GM21717 (cell line): ENCODE measurements around the gene SUMO3.
"Not testable (repeated sequence)": the region's sequence is repeated elsewhere in the genome, so short reads cannot be mapped to it uniquely, and the experiment has no call there.

ENCODE experiments used
- ATAC-seq: cut with Tn5 transposase; IDR thresholded peaks from one replicate; pipeline ENCODE4 v1.9.1; 2021; ENCODE audit warnings: mild to moderate bottlenecking, moderate library complexity; ENCODE audit not compliant: unreplicated experiment

The SUMO3 gene

GRCh38 chr21:44847261-44848056, 29.6 kb upstream of the SUMO3 start:
- ATAC-seq = no peak

DNA sequence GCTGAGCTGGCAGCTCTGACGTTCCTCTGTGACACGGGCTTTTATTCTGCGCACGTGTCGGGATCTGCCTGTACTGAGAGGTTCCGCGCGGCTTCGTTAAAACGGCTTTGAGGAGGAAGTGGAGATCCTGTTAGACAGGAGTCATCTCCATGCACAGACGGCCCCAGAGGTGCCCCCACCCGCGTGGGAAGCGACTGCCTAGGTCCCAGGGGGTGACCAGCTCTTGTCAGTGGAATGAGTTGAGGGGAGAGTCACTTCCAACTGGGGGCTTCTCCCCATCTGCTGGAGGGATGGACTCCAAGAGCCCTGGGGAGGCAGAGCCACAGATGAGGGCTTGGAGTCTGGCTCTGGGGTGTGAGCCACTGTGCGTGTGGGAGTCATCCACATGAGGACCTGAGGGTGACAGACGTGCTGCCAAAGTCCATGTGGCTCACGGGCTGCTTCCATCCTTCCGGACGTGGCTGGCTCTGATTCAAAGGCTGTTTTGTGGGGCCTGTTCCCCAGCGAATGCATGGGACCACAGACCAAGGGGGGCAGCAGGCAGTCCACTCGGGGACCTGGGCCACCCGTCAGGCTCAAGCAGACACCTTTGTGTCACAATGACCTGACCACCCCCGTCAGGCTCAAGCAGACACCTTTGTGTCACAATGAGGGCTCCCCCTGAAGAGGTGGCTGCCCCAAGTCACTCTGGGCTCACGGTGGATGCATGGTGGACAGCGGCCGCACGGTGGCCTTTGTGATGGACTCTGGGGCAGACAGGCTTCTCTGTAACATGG, 28.8 kb upstream of the SUMO3 start:
- ATAC-seq = no peak

DNA sequence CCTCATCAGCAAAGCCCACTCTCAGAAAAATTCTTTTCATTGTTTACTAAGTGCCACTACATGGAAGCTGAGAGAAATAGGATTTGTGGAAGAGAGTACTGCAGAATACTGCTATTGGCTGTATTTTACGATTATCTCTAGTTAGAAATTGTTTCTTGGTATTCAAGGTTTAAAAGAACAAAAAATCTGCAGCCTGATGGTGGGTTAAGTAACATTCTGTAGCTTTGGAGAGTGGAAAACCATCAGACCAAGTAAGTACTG, 28.3 kb upstream of the SUMO3 start:
- no peak for ATAC-seq

DNA sequence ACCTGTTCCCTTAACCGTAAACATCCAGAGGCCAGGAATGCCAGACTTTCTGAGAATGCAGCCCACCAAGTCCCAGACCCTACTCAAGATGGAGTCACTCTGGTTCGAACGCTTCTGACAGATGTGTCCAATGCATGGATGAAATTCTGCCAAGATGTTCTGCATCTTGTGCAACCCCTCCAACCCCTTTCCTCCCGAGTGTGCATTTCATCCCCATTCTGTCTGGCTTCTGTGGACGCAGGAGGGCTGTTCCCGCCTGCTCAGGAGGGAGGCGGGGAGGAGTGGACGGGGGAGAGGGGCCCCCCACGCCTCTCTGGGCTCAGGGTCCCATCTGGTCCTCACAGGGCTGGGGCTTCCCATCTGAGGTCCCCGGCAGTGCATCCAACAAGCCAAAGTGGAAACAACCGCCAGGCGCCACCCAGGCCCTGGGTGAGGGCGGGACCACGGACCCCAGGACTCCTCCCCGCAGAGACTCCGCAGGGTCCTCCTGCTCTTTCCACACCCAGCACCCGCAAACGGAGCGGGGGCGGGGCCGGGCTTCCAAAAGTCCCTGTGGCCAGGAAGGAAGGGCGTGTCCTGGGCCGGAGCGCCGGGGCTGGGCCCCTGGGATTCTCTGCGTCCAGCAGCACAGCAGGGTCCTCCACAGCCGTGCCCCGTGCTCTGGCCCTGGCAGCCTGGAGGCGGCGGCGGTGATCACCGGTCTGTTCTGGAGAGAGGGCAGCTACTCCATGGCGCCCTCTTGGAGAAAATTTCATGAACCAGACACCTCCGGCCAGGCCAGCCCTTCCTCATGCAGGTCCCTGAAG, 27.8 kb upstream of the SUMO3 start:
- no peak for ATAC-seq

DNA sequence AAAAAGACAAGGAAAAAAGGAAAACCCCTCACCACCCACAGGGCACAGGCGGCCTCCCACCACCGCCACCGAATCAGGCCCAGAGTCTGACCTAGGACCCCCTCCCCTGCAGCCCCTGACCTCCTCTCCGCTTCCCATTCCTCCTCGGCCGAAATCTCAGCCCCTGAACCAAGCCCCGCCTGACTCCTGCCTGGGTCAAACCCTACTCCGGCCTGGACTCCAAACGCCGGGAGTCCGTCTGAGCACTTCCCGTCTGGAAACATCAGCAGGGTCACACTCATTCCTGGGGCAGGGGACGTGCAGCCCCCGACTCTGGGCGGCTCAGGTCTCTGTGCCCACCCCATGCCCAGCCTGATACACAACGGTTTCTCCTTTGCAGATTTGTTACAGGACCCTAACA, 26.4 kb upstream of the SUMO3 start:
- no peak for ATAC-seq

DNA sequence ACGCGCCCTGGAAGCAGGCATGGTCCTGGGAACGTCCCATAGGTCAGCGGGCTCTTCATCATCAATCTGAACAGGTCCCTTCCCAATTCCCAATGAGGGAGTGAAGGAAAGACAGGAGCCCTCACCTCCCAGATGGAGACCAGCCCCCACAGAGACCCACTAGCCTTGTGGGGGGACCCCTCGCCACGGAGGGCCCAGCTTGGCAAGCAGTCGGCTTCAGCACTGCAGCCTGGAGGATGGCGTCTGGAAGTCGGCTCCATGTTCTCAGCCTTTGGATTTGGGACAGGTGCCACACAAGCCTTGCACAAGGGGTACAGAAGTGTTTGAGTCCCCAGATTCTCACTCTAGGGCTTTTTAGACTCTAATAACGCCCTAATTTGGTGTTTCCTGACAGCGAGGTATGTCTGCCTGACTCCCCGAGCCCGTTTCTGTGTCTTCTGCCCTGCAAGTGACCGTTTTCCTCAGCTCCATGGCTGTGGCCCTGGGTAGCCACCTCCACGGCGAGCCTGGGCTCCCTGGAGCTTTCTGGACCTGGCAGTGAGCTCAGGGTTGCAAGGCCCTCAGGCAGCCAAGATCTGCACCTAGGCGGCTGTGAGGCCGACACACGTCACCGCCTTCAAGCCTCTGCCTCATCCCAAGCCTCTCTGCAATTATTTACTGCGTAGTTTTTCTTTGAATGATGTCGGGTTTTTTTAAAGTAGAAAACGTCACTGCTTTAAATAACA, 25.0 kb upstream of the SUMO3 start:
- ATAC-seq = no peak

GRCh38 chr21:44842087-44842486, 24.2 kb upstream of the SUMO3 start:
- no peak for ATAC-seq

DNA sequence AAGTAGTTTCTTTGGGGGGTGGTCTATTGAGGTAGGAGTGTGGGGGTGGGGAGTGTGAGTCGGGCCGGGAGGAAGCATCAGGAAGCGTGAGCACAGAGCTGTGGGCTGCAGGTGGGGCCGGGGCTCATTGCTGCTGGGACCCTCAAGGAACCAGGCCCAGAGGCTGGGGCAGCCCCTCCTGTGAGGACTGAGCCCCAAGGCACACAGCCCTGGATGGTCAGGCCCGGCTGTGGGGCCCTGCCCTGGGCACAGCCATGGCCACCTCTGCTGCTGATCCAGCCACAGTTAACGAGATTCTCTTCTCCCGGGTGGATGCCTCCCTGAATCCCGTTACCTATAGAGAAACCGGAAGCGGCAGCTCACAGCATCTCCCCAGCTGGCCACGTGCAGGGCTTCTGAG, 22.9 kb upstream of the SUMO3 start:
- ATAC-seq = no peak

DNA sequence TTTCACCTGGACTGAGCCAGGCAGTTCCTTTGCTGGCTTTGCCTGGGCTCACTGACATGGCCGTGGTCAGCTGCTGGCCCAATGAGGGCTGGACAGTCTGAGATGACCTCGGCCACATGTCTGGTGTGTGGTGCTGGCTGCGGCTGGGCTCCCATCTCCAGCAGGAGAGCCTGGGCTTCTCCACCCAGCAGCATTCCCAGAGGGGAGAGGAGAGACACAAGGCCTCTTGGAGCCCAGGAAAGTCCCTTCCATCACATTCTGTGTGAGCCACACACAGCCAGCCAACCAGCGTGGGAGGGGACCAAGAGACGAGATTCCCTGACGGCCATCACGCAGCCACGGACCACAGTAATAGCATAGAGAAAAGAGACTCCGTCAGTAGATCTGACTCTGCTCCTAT, 21.1 kb upstream of the SUMO3 start:
- ATAC-seq = no peak

GRCh38 chr21:44838039-44838895, 20.4 kb upstream of the SUMO3 start:
- ATAC-seq = no peak

GRCh38 chr21:44837537-44837936, 19.7 kb upstream of the SUMO3 start:
- ATAC-seq = no peak

DNA sequence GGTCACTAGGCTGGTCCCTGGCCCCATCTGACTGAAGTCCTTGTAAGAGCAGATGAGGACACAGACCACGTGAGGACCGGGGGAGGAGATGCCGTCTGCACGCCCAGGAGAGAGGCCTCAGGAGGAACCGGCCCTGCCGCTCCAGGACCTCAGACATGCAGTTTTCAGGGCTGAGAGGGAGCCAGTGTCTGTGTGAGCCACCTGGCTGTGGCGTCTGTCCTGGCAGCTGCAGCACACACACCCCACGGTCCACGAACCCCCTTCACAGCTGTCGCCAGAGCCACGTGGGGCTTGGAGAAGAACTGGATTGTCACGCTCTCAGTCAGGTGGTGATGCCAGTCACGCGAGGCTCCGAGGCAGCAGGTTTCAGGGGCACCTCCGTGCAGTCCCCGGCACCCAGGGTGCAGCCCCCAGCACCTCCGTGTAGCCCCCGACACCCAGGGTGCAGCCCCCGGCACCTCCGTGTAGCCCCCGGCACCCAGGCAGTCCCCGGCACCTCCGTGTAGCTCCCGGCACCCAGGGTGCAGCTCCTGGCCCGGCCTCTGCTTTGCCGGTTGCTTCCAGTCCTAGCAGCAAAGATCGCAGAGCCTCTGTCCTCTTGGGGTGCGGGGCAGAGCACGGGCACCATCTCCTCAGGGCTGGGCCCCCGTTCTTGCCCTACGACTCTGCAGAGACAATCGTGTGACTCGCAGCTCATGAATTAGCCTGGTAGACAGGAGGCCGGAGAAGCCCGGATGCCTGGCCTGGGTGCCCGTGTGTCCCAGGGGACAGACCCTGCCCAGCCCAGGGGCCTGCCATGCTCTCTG, 19.0 kb upstream of the SUMO3 start:
- no peak for ATAC-seq

DNA sequence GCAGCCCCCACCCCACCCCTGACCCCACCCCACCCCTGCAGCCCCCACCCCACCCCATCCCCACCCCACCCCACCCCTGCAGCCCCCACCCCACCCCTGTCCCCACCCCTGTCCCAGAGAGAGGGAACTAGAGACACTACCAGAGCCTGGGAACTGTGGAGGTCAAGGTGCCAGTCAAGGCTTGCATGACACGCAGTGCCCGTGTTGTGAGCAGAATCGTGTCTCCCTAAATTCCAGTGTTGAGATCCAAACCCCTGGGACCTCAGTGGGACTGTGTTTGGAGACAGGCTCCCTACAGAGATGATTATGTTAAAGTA, 18.4 kb upstream of the SUMO3 start:
- no peak for ATAC-seq

- no peak for ATAC-seq
These were observed 17.7 kb upstream of the SUMO3 start for GRCh38 chr21:44835647-44835973.

- ATAC-seq = no peak
These were observed 17.2 kb upstream of the SUMO3 start for GRCh38 chr21:44834951-44835646.

DNA sequence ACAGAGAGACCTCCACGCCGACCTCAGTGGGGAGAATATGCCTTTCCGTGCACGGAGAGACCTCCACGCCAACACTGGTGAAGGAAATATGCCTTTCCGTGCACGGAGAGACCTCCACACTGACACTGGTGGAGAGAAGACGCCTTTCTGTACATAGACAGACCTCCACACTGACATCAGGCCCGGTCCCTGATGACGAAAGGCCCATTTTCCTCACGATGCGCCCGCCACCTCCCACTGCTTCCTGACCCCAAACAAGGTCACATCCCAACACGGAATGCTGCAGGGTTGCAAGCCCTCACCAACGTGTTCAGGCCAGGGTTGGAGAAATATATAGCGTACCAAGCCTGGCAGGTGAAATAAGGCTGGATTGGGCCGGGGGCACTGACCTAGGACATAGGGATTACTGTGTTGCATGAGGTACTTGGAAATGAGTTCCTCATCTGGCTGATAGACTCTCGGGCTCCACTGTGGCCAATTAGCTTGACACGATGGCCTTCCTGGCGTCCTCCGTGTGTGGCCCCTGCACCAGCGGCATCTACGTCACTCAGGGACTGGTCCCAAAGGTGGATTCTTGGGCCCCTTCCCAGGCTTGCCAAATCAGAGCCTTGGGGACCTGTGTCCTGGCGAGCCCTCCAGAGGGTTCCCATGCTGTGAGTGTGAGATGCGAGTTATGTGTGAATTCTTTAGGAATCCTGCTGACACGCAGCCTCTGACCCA, 16.5 kb upstream of the SUMO3 start:
- ATAC-seq = no peak

DNA sequence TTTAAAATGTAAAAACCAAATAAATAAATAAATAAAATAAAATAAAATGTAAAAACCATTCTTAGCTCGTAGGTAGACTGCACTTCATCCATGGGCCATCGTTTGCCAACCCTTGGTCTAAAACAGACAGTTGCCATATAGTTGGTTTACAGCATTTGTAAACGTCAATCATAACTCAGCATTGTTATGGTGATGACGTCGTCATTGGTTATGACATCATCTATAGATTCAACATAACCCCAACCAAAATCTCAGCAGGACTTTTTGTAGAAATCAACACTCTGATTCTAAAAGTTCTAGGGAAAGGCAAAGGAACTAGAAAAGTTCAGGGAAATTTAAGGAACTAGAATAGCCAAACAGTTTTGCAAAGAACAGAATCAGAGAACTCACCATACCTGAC, 15.8 kb upstream of the SUMO3 start:
- ATAC-seq = no peak

- not testable (repeated sequence) for ATAC-seq
These were observed 14.8 kb upstream of the SUMO3 start for GRCh38 chr21:44832516-44833255.
